Thyroid gland (tissue), 4 donors: Measurements from ENCODE around the gene MDC1. TPM values are rescaled to one million over a fixed set of nuclear protein-coding genes. Genes with fewer than 3 reads are reported as not detected.

Experiments
- DNase-seq, 2 donors: peaks; one replicate each; pipeline ENCODE4 v3.0.0-alpha.2; 2019
- H3K27ac ChIP-seq, 3 donors: fragments of 200-600 bp; sonication (generic); 1 replicate in 2 of 3; 2 replicates in 1 of 3; pipeline ENCODE4 v1.5.1; 2016 to 2019; ENCODE audit warnings: mild to moderate bottlenecking in 1 of 3, moderate library complexity in 1 of 3
- H3K27me3 ChIP-seq: fragments of 200-600 bp; sonication (generic); one replicate; pipeline ENCODE4 v1.5.1; 2019
- H3K36me3 ChIP-seq, 2 donors: fragments of 200-600 bp; sonication (generic); one replicate each; pipeline ENCODE4 v1.5.1; 2016 to 2019
- H3K4me1 ChIP-seq, 2 donors: fragments of 200-600 bp; sonication (generic); one replicate each; pipeline ENCODE4 v1.5.1; 2017 to 2019
- H3K4me3 ChIP-seq, 3 donors: fragments of 200-600 bp; sonication (generic); replicated peaks in 1 of 3; 1 replicate in 2 of 3; 2 replicates in 1 of 3; pipeline ENCODE4 v1.5.1; 2016; ENCODE audit warnings: mild to moderate bottlenecking in 1 of 3
- H3K9me3 ChIP-seq: fragments of 200-600 bp; sonication (generic); one replicate; pipeline ENCODE4 v1.5.1; 2017
- POLR2A ChIP-seq, 2 donors: fragments of 450-650 bp; IDR thresholded peaks; one replicate each; pipeline ENCODE4 v1.6.1; 2017; ENCODE audit warnings: antibody characterized with exemption in 2 of 2, mild to moderate bottlenecking in 2 of 2, moderate library complexity in 1 of 2
- WGBS, 2 donors: methylation state at CpG; one replicate each; pipeline ENCODE4 v1.1.5; 2017; 5-methylcytosine and 5-hydroxymethylcytosine counted together
- intact Hi-C: fragments of 100-400 bp; cut with DNase I; formaldehyde crosslinking; loops from one replicate; pipeline ENCODE4 v1.15.1; 2023
- small RNA-seq: library from RNA; depleted of rRNA; stranded (forward); fragments of <200 nt; gene quantifications from one replicate; pipeline ENCODE3, GENCODE V24; 2016
- total RNA-seq, 4 donors: library from RNA; depleted of rRNA; stranded (reverse); fragments of >200 nt; gene quantifications; one replicate each; pipeline ENCODE4 v1.2.3, GENCODE V29; 2016
- TF ChIP-seq, protein P1 (sequence below), 6 experiments: fragments of 200-600 bp in 3 of 6; fragments of 450-650 bp in 3 of 6; sonication (generic) in 3 of 6; IDR thresholded peaks; one replicate each; pipeline ENCODE4 v1.5.1; 2016 to 2019; ENCODE audit warnings: antibody characterized with exemption in 6 of 6, mild to moderate bottlenecking in 2 of 6, inconsistent platforms in 1 of 6, moderate library complexity in 1 of 6

Gene MDC1
- total RNA-seq, 4 donors from 2014 or later, result 15.3 to 27.2 (median 20.2) TPM

DNA sequence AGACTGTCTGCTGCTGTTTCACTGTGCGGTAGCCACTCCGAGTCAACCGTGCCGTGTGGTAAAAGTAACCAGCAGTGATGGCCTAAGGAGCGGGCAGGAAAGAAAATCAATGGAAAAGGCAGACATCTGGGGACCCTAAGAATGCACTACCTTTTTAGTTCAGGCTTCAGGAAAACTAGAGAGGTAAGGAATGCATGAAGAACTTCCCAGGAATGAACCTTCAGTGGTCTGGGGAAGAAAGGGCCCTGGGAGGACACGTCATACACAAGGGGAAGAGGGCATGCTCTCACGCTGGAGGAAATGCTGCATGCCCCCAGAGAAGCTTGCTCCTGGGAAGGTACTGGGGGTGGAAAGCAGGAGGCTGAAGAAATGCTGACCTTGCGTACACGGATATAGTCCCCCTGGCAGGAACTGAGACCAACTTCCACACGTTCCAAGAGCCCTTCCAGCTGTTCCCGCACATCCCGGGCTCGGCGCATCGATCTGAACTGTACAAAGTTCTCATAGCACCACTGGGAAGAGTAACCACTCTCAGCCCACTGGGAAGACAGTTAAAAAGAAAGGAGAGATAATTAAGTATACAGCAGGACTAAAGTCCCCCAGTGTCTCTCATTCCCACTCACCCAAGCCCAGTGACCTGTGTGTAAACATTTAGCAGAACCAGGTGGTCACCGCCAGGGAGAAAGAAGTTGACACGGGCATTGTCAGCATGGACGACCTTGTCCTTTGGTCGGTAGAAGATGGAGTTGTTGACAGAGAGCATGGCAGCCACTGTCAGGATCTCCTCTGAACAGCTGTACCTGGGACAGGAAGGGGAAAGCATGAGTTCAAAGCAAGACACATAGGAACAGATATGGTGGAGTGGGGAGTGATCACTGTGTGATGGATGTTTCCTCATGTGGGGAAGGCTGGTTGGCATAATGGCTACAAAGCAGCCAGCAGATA is 62.0 kb downstream of the MDC1 start:
- DNase-seq, result no peak
- Histone ChIP-seq H3K27me3 (no peaks in the 10 kb centered on the region), H3K4me3 (no peak overlapping the region), H3K4me1 (no peaks in the 10 kb centered on the region), H3K9me3 (no peaks in the 10 kb centered on the region), H3K36me3 (peaks cover 72 to 90% of the 10 kb centered on the region in 2 donors), H3K27ac (no peak overlapping the region)
- 92 to 95% methylated on average over 19 of the region's 19 CpGs for WGBS, 2 donors
- intact Hi-C loops, result no loop called here
- TF ChIP-seq, protein P1, sequence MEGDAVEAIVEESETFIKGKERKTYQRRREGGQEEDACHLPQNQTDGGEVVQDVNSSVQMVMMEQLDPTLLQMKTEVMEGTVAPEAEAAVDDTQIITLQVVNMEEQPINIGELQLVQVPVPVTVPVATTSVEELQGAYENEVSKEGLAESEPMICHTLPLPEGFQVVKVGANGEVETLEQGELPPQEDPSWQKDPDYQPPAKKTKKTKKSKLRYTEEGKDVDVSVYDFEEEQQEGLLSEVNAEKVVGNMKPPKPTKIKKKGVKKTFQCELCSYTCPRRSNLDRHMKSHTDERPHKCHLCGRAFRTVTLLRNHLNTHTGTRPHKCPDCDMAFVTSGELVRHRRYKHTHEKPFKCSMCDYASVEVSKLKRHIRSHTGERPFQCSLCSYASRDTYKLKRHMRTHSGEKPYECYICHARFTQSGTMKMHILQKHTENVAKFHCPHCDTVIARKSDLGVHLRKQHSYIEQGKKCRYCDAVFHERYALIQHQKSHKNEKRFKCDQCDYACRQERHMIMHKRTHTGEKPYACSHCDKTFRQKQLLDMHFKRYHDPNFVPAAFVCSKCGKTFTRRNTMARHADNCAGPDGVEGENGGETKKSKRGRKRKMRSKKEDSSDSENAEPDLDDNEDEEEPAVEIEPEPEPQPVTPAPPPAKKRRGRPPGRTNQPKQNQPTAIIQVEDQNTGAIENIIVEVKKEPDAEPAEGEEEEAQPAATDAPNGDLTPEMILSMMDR (IDR thresholded peaks at IDR 0.05), result no peak
- no peak for TF ChIP-seq POLR2A (IDR thresholded peaks at IDR 0.05)

DNA sequence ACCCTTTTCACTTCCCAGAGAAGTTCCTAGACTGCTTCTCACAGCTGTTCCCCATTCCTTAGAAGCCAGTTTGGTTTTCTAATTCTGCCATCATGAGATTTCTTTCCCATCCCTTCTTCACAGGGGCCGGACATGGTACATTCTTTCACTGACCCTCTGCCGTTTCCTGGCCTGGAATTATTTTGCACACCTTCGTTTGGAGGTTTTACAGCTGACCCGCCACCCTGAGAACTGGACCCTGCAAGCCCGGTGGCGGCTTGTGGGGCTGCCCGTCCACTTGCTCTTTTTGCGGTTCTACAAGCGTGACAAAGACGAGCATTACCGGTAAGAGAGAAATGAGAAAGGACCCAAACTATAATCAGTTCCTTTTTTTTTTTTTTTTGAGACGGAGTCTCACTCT is 65.9 kb downstream of the MDC1 start:
- 93 to 94% methylated on average over 12 of the region's 12 CpGs for WGBS, 2 donors
- Histone ChIP-seq H3K27ac (no peak overlapping the region), H3K27me3 (no peaks in the 10 kb centered on the region), H3K4me3 (no peak overlapping the region), H3K36me3 (peaks cover 51 to 55% of the 10 kb centered on the region in 2 donors), H3K4me1 (peaks cover 6 to 14% of the 10 kb centered on the region in 2 donors), H3K9me3 (no peaks in the 10 kb centered on the region)
- DNase-seq, result no peak
- intact Hi-C loops, result no loop called here
- no peak for TF ChIP-seq POLR2A (IDR thresholded peaks at IDR 0.05)
- TF ChIP-seq, protein P1 (IDR thresholded peaks at IDR 0.05), result no peak

Small RNA genes lying within 50 kb of the gene (small RNA-seq; reads per million reads assigned to genes)
- gene RF00019, result not detected
- gene RN7SL353P, result not detected

Other genes with a start within 250 kb of the MDC1 start
- gene HLA-E, start 227.8 kb downstream of the MDC1 start, total RNA-seq, result 100 to 1,000 TPM; 382 to 717 (median 457) TPM
- gene GNL1, start 160.8 kb downstream of the MDC1 start, total RNA-seq, result 10 to 100 TPM; 33.9 to 77.7 (median 37.7) TPM
- 10 to 100 TPM in 2 of 4 donors, 1 to 10 TPM in 2; 7.4 to 18.0 (median 12.2) TPM for gene PRR3, start 160.0 kb downstream of the MDC1 start, total RNA-seq
- gene ABCF1, start 145.8 kb downstream of the MDC1 start, total RNA-seq, result 10 to 100 TPM; 41.4 to 47.1 (median 43.5) TPM
- 10 to 100 TPM; 49.1 to 72.2 (median 57.0) TPM for gene PPP1R10, start 100.0 kb downstream of the MDC1 start, total RNA-seq
- gene MRPS18B, start 99.4 kb downstream of the MDC1 start, total RNA-seq, result 10 to 100 TPM; 47.0 to 82.5 (median 64.6) TPM
- gene ATAT1, start 90.4 kb downstream of the MDC1 start, total RNA-seq, result 1 to 10 TPM; 3.8 to 7.6 (median 6.1) TPM
- 10 to 100 TPM; 13.4 to 31.7 (median 23.8) TPM for gene C6orf136, start 70.1 kb downstream of the MDC1 start, total RNA-seq
- 10 to 100 TPM; 25.6 to 38.8 (median 28.2) TPM for gene DHX16, start 44.3 kb downstream of the MDC1 start, total RNA-seq
- gene PPP1R18, start 30.6 kb downstream of the MDC1 start, total RNA-seq, result 10 to 100 TPM; 14.2 to 35.1 (median 15.2) TPM
- 1 to 10 TPM; 3.5 to 8.3 (median 5.7) TPM for gene NRM, start 26.3 kb downstream of the MDC1 start, total RNA-seq
- 100 to 1,000 TPM; 162 to 441 (median 269) TPM for gene TUBB, start 3.1 kb upstream of the MDC1 start, total RNA-seq
- 100 to 1,000 TPM; 134 to 160 (median 144) TPM for gene FLOT1, start 25.4 kb upstream of the MDC1 start, total RNA-seq
- 10 to 100 TPM in 2 of 4 donors, 1 to 10 TPM in 2; 9.3 to 19.1 (median 13.6) TPM for gene IER3, start 27.3 kb upstream of the MDC1 start, total RNA-seq
- gene DDR1, start 167.2 kb upstream of the MDC1 start, total RNA-seq, result 100 to 1,000 TPM in 3 of 4 donors, 10 to 100 TPM in 1; 93.4 to 207 (median 131) TPM
- gene GTF2H4, start 190.9 kb upstream of the MDC1 start, total RNA-seq, result 10 to 100 TPM in 3 of 4 donors, 1 to 10 TPM in 1; 9.5 to 34.4 (median 18.2) TPM
- gene VARS2, start 197.0 kb upstream of the MDC1 start, total RNA-seq, result 10 to 100 TPM; 17.3 to 36.4 (median 30.6) TPM
- 1 to 10 TPM in 1 of 4 donors, not detected in 3; 3.5 TPM for gene SFTA2, start 214.9 kb upstream of the MDC1 start, total RNA-seq
- gene MUCL3, start 223.7 kb upstream of the MDC1 start, total RNA-seq, result not detected